HG02678 (cell line): Measurements from ENCODE around the gene SRC.
A peak's percentile ranks its signal among the peaks of the same experiment; 100 is the strongest.

Source experiments
- ATAC-seq: cut with Tn5 transposase; IDR thresholded peaks from one replicate; pipeline ENCODE4 v1.9.1; 2021; ENCODE audit warnings: mild to moderate bottlenecking, moderate library complexity; ENCODE audit not compliant: unreplicated experiment

SRC gene

DNA sequence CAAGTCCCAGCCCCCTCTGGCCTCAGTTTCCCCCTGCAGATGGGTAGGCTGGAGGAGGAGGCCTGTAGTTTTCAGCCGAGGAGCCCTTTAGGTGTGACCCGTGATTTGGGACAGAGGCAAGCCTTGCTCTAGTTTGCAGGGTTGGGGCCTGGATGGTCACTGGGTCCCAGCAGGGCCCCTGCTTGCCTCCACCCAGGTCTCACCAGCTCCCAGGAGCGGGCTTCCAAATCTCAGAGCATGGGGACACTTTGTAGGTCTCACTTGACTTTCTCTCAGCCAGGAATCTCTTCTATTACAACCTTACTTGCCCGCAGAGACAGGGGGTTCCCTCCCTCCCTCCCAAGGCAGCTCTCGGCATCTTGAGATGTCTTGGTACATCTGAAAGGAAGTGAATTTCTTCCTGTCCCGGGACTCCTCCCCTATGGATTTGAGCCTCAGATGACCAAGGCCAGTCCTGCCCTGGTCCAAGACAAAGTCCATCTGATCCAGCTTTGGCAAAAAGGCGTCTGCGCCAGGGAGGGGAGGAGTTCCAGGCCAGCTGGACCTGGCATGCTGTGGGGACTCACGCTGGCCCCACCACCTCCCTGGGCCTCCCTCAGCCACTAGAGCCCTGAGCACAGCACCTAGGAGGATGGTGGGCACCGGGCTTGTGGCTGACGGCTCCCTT, 47.4 kb downstream of the SRC start:
- ATAC-seq: no peak

DNA sequence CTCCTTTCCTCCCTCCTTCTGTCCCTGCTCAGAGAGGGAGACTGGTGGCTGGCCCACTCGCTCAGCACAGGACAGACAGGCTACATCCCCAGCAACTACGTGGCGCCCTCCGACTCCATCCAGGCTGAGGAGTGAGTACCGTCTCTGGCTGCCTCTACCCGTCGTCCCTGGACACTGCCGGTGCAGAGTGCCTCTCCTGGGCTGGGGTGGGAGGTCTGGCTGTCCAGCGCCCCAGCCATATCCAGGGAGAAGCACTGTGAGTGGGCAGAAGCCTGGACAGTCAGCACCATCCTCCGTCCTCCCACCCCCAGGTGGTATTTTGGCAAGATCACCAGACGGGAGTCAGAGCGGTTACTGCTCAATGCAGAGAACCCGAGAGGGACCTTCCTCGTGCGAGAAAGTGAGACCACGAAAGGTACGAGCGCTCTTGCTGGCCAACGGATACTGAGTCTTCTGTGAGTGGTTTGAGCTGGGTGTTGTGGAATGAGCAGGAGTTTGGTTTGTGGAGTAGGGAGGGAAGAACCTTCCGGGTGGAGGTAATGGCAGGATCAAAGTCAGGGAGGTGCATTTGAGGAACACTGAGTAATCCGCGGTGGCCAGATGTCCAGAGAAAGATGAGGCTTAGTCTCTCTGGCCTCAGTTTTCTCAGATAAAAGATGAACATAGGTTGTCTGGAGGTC, 48.1 kb downstream of the SRC start:
- ATAC-seq: no peak

DNA sequence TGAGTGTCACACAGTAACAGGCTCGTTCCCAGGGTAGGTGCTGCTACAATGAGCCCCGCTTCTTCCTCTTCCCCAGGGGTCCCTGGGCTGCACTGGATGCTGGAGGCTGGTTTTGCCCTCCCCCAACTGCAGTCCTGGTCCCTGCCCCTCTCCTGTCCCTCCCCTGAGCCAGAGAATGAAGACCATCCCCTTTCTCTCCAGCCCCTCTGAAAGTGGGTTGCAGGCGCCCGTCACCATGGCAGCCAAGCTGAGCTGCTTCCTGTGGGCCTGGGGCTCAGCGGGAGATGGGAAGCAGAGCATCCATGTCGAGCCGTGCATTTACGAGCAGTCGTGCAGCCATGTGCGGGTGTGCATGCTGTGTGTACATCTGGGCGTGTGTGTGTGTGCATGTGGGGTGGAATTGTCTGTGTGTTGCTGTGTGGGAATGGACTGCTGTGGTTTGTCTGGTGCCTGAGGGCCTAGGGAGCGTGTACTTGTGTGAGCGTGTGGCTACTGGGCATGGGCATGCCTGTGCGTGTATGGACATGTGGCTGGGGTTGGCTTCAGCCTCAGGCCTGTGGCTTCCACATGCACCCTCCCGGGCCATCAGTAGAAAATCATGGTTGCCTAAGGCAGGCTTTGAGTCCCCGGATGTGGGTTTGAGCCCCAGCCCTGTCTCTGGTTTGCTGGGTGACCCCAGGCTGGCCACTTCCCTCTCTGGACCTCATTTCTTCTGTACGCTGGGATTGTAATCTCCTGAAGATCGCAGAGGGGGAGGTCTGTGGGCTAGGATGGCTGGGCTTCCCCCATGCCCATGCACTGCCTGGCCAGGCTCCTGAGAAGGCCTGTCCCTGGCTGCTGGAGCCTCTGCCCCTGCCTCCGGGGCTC, 48.8 kb downstream of the SRC start:
- ATAC-seq: no peak

DNA sequence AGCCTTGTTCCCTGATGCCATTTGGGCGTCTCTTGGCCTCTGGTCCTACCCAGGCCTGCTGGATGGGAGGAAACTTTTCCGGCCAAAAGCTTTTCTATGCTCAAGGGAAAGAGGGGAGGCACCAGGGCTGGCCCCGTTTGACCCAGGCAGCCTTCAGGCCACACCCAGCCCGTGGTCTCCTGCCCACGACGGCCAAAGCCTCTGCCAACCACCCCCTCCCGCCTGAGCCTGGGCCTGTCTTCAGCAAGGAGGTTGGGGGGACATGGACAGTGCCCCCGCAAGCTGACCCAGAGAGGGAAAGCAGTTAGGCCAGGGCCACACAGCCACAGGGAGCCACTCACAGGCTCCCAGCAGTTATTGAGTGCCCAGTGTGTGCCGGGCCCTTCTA, 49.5 kb downstream of the SRC start:
- no peak for ATAC-seq

DNA sequence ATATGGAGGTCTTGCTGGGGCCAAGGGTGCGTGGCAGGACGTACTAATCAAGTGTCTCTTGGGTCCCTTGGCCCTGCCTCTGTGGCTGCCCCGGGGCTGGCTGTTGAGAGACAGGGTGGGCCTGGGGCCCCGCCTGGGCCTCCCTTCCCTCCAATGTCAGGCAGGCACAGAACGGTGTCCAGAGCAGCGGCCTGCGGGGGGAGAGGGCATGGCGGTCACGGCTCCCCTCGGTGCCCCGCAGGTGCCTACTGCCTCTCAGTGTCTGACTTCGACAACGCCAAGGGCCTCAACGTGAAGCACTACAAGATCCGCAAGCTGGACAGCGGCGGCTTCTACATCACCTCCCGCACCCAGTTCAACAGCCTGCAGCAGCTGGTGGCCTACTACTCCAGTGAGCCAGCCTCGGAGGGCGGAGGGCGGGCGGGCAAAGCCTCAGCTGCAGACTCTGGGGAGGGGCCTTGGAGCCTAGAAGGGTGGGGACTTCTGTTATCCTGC, 50.0 kb downstream of the SRC start:
- no peak for ATAC-seq

DNA sequence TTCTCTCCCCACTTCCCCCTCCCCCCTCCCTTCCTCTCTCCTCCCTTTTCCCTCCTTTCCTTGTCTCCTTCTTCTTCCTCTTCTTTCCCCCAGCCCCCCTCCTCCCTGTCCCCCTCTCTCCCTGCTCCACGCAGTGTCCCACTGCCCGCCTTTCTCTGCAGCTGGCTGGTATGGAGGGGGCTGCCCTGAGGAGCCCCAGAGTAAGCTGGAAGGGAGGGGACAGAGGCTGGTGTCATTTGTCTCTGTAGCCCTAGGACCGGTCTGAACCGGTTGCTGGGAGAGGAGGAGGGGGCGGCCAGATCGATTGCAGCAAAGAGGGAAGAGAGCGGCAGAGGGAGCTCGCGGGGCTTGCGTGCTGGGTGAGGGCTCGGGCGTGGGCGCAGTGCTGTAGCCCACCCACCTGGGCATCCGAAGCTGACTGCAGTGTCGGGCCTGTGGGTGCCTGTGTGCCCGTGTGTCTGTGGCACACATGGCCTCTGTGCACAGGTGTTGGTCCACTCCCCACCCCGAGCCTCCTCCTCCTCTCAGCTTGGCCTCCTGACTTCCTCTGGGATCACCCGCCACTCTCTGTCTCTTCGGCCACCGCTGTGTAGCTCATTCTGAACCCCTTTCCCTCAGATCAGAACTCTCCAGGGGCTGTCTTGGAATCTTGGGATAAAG, 50.6 kb downstream of the SRC start:
- ATAC-seq: no peak

DNA sequence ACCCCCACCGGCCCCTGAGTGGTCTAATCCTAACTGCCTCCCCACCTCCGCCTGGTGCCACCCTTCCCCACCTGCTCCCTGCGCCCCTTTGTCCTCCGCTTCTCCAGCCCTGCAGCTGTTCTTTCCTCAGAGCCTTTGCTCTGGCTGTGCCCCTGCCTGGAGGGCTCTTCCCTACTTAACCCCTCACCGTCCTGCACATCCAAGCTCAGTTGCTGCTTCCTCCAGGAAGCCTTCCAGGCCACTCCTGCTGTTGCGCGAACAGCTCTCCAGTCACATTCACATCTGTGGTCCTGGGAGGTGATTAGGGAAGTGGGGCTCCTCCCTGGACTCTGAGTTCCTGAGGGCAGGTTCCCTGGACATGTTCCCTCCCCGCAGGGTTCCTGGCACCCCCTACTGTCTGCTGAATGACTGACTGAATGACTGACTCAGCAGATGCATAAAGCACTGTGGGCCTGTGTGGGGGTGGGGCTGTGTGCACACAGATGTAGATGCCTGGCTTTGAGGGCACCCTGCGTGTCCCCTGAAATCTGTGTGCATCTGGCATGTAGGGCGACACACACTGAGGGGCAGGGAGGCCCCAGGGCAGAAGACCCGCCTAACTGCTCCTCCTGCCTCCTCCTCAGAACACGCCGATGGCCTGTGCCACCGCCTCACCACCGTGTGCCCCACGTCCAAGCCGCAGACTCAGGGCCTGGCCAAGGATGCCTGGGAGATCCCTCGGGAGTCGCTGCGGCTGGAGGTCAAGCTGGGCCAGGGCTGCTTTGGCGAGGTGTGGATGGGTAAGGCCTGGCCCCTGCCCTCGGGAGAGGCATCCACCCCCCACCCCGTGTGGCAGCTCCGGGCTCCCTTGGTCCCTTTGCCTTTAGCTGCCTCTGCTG, 51.4 kb downstream of the SRC start:
- no peak for ATAC-seq

DNA sequence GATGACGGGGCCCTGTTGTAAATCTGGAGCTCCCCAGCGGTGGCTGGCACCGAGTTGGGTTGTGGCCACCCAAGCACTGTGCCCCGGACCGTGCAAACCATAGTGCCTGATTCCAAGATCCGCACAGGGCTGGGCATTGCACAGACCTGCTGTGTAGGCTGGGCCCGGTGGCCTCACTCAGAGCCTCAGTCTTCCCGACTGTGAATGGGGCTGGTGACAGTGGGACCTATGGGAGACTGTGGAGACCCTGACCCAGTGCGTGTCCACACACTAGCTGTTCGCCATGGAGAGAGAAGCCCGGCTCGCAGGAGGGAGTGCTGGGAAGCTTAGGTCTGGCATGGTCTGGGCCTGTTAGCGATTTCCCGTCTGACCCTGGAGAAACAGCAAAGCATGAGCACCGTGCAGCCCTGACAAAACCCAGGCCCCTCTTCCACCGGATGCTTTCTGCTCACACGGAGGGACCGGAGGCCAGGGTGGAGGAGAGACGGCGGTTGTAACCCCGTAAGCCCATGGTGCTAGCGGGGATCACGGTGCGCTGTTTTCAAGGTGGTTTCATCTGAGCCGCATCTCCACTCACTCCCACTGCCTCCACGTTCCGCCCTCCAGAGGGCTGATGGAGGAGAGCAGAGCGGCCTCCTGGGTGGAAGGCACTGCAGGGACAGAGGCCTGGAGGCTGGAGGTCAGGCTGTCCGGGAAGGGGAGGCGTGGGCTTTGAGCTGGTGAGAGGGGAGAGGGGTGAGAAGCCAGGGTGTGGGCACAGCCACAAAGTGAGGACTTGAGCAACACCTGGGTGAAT, 52.2 kb downstream of the SRC start:
- ATAC-seq: no peak

DNA sequence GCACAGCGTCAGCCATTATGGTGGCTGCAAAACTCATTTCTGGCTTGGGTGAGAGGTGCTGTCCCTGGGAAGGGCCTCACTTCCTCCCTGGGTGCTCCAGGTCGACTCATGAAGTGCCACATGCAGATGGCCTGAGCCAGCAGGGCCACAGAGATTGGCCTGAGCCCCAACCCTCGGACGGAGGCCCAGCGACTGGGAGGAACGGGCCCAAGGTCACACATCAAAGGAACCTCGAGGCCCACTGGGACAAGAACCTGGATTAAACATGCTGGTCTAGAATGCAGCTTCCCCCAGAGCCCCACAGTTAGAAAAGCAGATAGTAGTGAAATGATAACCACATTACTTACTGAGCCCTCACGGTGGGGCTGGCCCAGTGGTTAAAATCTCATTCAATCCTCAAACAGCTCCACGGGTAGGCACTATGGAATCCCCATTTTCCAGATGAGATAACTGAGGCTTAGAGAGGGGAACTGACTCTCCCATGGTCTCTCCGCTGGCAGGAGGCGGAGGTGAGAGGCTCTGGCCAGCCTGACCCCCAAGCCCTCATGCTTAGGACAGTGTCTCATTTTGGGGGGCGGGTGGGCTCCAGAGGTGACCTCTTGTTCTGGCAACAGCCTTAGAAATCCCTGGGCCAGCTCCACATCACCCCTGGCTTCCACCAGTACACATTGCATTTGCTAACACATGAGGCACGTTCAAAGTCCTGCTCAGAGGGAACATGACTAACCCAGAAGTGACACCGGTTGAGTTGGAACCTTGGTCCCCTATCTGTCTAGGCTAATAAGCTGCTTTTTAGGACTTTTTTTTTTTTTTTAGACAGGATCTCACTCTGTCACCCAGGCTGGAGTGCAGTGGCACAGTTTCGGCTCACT, 53.0 kb downstream of the SRC start:
- no peak for ATAC-seq

DNA sequence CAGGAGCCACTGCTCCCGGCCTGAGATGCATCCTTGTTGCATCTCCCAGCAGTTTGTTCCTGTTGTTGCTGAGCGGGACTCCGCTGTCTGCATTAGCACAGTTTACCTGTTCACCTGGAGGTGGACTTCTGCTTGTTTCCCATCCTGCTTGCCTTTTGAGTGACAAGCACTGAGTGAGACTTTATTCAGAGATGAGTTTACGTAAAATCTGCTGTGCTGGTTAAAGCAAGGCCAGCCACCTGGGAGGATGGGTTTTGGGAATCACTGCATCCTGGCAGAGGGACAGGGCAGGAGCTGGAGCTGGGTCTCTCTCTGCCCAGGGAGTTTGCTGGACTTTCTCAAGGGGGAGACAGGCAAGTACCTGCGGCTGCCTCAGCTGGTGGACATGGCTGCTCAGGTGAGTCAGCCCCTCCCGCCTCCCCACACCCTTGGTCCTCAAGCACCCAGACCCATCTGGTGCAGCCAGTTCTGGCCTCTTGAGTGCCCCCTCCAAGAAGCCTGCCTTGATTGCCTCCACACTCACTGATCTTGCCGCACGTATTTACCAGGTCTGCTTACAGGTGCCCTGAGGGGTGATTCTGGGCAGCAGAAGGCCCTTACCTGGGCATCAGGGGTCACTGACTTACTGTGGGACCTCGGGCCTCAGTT, 55.5 kb downstream of the SRC start:
- ATAC-seq: no peak

DNA sequence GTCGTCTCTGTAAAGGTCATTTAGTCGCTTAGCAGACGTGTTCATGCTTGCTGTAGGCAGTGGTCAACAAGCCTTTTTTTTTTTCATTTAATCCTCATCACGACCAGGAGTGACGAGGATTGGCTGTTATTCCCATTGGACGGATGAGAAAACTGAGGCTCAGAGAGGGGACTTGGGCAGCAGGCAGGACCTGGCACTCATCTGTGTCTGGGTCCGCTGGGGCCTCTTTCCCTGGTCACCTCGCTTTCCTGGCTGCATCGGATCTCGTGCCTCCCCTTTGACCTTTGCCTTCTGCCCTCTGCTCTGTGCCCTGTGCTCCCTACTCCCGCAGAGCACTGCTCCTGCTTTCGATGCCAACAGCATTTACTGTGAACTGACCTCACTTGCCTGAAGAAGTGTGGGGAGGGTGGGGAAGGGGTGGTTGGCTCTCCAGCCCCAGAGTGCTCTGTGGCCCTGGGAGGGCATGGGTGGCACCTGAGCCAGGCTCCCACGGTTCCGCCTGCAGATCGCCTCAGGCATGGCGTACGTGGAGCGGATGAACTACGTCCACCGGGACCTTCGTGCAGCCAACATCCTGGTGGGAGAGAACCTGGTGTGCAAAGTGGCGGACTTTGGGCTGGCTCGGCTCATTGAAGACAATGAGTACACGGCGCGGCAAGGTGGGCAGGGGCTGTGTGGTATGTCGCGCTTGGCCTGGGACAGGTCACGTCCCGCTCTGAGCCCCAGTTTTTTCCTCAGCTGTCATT, 56.2 kb downstream of the SRC start:
- ATAC-seq: no peak

DNA sequence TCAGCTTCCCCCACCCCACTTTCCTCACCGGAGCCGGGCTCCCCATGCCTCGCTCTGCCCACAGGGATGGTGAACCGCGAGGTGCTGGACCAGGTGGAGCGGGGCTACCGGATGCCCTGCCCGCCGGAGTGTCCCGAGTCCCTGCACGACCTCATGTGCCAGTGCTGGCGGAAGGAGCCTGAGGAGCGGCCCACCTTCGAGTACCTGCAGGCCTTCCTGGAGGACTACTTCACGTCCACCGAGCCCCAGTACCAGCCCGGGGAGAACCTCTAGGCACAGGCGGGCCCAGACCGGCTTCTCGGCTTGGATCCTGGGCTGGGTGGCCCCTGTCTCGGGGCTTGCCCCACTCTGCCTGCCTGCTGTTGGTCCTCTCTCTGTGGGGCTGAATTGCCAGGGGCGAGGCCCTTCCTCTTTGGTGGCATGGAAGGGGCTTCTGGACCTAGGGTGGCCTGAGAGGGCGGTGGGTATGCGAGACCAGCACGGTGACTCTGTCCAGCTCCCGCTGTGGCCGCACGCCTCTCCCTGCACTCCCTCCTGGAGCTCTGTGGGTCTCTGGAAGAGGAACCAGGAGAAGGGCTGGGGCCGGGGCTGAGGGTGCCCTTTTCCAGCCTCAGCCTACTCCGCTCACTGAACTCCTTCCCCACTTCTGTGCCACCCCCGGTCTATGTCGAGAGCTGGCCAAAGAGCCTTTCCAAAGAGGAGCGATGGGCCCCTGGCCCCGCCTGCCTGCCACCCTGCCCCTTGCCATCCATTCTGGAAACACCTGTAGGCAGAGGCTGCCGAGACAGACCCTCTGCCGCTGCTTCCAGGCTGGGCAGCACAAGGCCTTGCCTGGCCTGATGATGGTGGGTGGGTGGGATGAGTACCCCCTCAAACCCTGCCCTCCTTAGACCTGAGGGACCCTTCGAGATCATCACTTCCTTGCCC, 57.4 kb downstream of the SRC start:
- ATAC-seq: no peak

DNA sequence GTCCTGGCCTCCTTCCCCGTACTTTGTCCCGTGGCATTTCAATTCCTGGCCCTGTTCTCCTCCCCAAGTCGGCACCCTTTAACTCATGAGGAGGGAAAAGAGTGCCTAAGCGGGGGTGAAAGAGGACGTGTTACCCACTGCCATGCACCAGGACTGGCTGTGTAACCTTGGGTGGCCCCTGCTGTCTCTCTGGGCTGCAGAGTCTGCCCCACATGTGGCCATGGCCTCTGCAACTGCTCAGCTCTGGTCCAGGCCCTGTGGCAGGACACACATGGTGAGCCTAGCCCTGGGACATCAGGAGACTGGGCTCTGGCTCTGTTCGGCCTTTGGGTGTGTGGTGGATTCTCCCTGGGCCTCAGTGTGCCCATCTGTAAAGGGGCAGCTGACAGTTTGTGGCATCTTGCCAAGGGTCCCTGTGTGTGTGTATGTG, 58.5 kb downstream of the SRC start:
- no peak for ATAC-seq

DNA sequence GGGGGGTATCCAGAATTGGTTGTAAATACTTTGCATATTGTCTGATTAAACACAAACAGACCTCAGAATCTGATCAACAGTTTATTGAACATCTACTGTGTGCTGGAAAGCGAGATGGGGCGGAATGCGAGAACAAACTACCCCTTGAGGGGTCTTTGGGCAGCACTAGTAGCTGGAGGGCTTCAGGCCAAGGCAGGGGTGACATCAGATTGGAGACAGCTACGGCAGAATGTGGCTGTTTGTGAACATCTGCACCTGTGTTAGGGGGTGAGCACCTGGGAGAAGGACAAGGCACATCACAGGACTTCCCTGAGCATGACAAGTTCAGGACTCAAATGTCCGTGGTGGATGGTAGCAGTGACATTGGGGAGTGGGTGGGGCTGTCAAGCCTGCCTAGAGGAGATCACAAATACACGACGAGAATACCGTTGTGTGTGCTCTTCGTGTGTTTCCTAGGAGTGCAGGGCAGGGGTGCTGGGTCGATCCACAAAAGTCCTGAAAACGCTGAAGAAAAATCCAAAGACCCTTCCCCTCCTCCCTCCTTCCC, 59.5 kb downstream of the SRC start:
- no peak for ATAC-seq

DNA sequence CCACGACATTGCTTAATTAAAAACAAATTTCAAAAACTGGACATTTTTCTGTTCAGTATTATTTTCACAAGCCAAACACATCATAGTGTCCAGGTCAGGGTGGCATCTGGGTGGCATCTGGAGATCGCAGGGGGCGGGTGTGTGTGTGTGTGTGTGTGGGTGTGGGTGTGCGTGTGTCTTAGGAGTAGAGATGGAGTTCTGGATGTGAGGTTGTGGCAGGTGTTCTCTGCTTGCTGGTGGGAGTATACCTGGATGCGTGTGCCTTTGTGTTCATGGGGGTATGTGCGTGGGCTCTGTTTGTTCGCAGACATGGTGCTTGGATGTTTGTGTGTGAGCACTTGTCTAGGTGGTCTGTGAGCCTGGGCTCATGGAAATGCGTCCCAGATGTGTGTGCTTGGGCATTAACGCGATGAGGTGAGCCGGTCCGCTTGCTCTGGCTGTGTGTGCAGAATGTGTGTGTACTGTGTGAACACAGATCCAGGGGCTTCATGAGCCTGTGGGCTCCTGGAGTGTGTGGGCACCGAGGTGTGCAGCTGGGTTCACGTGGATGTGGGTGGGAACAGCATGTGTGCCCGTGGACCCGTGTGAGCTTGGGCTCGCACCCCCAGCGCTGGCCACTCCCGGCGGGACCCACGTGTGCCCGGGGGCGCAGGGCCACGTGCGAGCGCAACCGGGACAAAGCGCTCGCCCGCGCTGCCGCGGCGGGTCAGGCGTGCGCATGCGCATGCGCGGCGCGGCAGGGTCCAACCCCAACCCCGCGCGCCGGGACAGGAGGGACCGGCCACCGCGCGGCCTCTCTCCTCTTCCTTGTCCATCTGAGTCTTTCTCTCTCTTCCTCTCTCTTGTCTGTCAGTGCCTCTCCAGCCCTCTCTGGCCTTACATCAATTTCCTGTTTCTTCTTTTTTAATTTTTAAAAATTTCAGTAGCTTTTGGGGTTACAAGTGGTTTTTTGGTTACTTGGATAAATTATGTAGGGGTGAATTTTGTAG, 60.4 kb downstream of the SRC start:
- peak; percentile 41 for ATAC-seq
